Skeletal muscle cell (primary cell): ENCODE measurements around the gene RASSF10.

Experiments
- DNase-seq: peaks from one replicate; pipeline ENCODE4 v3.0.0-alpha.2; 2010; ENCODE audit warnings: low read depth
- H3K4me3 ChIP-seq: 2 replicates; pipeline ENCODE4 v1.5.1; 2011; ENCODE audit warnings: low read depth, mild to moderate bottlenecking, control low read depth, low read length, moderate library complexity

Gene RASSF10

GRCh38 chr11:13008625-13009475, at the start of gene RASSF10:
Gene RASSF10 (plus strand): TSS chr11:13009316. CDS start chr11:13009577, 261 bp downstream.
- peak within 1 kb of the TSS; percentile 25 for H3K4me3 ChIP-seq
- no peak for DNase-seq

GRCh38 chr11:12961615-12962014, 47.5 kb upstream of the RASSF10 start:
- H3K4me3 ChIP-seq, result no peak overlapping the region
- no peak for DNase-seq

- DNase-seq, result no peak
- no peak overlapping the region for H3K4me3 ChIP-seq
Observed at GRCh38 chr11:12962306-12962705, 46.8 kb upstream of the RASSF10 start.

- DNase-seq, result no peak
- H3K4me3 ChIP-seq, result no peak overlapping the region
Observed at GRCh38 chr11:12963051-12963450, 46.1 kb upstream of the RASSF10 start.

GRCh38 chr11:12963792-12964536, 45.2 kb upstream of the RASSF10 start:
- no peak overlapping the region for H3K4me3 ChIP-seq
- no peak for DNase-seq

- DNase-seq, result no peak
- no peak overlapping the region for H3K4me3 ChIP-seq
Observed at GRCh38 chr11:12964650-12965049, 44.5 kb upstream of the RASSF10 start.

GRCh38 chr11:12966002-12966401, 43.1 kb upstream of the RASSF10 start:
- no peak for DNase-seq
- H3K4me3 ChIP-seq, result no peak overlapping the region

GRCh38 chr11:12968101-12968500, 41.0 kb upstream of the RASSF10 start:
- no peak for DNase-seq
- H3K4me3 ChIP-seq, result no peak overlapping the region

- H3K4me3 ChIP-seq, result no peak overlapping the region
- no peak for DNase-seq
Observed at GRCh38 chr11:12968826-12969225, 40.3 kb upstream of the RASSF10 start.

GRCh38 chr11:12971955-12972354, 37.2 kb upstream of the RASSF10 start:
- no peak for DNase-seq
- H3K4me3 ChIP-seq, result no peak overlapping the region

GRCh38 chr11:12973528-12974181, 35.5 kb upstream of the RASSF10 start:
- no peak for DNase-seq
- H3K4me3 ChIP-seq, result no peak overlapping the region

GRCh38 chr11:12975195-12975594, 33.9 kb upstream of the RASSF10 start:
- no peak overlapping the region for H3K4me3 ChIP-seq
- no peak for DNase-seq

GRCh38 chr11:12979928-12980689, 29.0 kb upstream of the RASSF10 start:
- no peak for DNase-seq

GRCh38 chr11:12981676-12982522, 27.2 kb upstream of the RASSF10 start:
- DNase-seq, result no peak

More at GRCh38 chr11:12979928-12980689, 29.0 kb upstream of the RASSF10 start:
- H3K4me3 ChIP-seq, result no peak overlapping the region

GRCh38 chr11:12983336-12983735, 25.8 kb upstream of the RASSF10 start:
- no peak for DNase-seq
- H3K4me3 ChIP-seq, result no peak overlapping the region

More at GRCh38 chr11:12981676-12982522, 27.2 kb upstream of the RASSF10 start:
- no peak overlapping the region for H3K4me3 ChIP-seq

- no peak overlapping the region for H3K4me3 ChIP-seq
- no peak for DNase-seq
Observed at GRCh38 chr11:12986194-12986898, 22.8 kb upstream of the RASSF10 start.

- no peak overlapping the region for H3K4me3 ChIP-seq
- no peak for DNase-seq
Observed at GRCh38 chr11:12989428-12990161, 19.5 kb upstream of the RASSF10 start.
